Fibroblast of lung (primary cell): Measurements from ENCODE around the gene NCOA1.

ENCODE experiments used
- EZH2 ChIP-seq: IDR thresholded peaks from 2 replicates; pipeline ENCODE4 v1.5.1; 2012; ENCODE audit warnings: low read length, control low read depth, mild to moderate bottlenecking; ENCODE audit errors: missing control alignments
- TF ChIP-seq, protein P1 (sequence below), 2 donors: IDR thresholded peaks in 1 of 2; conservative IDR thresholded peaks in 1 of 2; 1 replicate in 1 of 2; 2 replicates in 1 of 2; pipeline ENCODE4 v1.5.1; 2011 to 2012; ENCODE audit warnings: low read length in 2 of 2, control low read depth in 1 of 2, inconsistent platforms in 1 of 2, low read depth in 1 of 2, mild to moderate bottlenecking in 1 of 2

DNA sequence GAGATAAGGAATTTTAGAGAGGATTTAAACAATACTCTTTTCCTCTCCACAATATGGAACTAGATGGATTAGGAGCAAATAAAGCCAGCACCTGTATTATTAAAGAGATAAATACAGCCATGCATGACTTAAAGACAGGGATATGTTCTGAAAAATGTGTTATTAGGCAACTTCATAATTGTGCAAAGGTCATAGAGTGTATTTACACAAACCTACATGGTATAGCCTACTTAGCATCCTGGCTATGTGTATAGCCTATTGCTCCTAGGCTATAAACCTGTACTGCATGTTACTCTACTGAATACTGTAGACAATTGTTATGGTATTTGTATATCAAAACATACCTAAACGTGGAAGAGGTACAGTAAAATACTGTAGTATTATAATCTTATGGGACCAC lies 249.1 kb downstream of the NCOA1 start:
- TF ChIP-seq, protein P1, sequence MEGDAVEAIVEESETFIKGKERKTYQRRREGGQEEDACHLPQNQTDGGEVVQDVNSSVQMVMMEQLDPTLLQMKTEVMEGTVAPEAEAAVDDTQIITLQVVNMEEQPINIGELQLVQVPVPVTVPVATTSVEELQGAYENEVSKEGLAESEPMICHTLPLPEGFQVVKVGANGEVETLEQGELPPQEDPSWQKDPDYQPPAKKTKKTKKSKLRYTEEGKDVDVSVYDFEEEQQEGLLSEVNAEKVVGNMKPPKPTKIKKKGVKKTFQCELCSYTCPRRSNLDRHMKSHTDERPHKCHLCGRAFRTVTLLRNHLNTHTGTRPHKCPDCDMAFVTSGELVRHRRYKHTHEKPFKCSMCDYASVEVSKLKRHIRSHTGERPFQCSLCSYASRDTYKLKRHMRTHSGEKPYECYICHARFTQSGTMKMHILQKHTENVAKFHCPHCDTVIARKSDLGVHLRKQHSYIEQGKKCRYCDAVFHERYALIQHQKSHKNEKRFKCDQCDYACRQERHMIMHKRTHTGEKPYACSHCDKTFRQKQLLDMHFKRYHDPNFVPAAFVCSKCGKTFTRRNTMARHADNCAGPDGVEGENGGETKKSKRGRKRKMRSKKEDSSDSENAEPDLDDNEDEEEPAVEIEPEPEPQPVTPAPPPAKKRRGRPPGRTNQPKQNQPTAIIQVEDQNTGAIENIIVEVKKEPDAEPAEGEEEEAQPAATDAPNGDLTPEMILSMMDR (conservative IDR thresholded peaks at IDR 0.05 in 1 of 2, IDR thresholded peaks at IDR 0.05 in 1 of 2; ENCODE audit: low read depth in 1 of 2, low read length in 2 of 2) = no peak
- TF ChIP-seq EZH2 = no peak
